OCI-LY7 (cell line): ENCODE results near the gene RREB1.

Experiments used
- EZH2phosphoT487 ChIP-seq: fragments of 200-600 bp; sonication (generic); IDR thresholded peaks from 2 replicates; pipeline ENCODE4 v1.6.1; 2018; ENCODE audit warnings: low read depth, borderline replicate concordance, mild to moderate bottlenecking, mixed run types, antibody characterized with exemption, low read length, moderate library complexity, mixed read lengths
- TF ChIP-seq, protein P1 (sequence below): fragments of 200-600 bp; sonication (generic); conservative IDR thresholded peaks from 2 replicates; pipeline ENCODE4 v1.5.1; 2014; ENCODE audit warnings: mild to moderate bottlenecking, antibody characterized with exemption, low read length, moderate library complexity, mixed read lengths

DNA sequence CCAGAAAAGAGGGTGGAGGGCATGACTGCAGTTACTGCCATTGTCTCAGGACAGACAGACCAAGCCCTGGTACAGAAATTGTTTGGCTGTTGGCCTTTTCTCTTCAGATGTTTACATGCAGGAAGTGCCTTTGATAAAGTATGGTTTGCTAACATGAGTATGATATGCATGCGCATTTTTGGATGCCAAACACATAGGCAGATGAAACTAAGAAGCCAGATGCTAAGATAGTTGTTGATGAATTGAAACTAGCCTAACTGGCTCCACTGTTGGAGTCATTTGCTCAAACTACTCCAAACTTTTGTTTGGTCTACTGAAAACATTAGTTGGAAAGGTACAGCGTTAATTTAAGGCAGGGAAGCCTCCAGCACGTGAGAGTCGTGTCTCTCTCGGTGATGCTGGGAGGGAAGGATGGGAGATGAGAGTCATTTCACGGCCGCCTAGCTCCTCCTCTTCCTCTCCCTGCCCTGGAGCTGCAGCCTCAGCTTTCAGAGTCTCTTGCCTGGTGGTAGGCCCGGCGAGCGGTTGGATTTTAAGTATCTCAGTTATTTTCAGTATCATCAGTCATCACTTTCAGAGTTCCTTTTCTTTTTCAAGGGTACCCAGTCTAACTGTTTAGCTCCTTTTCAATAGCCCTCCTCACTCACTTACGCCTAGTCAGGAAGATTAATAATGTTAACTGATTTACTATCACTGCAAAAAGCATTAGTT is 29.7 kb downstream of the RREB1 start:
- TF ChIP-seq, protein P1, sequence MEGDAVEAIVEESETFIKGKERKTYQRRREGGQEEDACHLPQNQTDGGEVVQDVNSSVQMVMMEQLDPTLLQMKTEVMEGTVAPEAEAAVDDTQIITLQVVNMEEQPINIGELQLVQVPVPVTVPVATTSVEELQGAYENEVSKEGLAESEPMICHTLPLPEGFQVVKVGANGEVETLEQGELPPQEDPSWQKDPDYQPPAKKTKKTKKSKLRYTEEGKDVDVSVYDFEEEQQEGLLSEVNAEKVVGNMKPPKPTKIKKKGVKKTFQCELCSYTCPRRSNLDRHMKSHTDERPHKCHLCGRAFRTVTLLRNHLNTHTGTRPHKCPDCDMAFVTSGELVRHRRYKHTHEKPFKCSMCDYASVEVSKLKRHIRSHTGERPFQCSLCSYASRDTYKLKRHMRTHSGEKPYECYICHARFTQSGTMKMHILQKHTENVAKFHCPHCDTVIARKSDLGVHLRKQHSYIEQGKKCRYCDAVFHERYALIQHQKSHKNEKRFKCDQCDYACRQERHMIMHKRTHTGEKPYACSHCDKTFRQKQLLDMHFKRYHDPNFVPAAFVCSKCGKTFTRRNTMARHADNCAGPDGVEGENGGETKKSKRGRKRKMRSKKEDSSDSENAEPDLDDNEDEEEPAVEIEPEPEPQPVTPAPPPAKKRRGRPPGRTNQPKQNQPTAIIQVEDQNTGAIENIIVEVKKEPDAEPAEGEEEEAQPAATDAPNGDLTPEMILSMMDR, result no peak
- no peak for TF ChIP-seq EZH2phosphoT487
